GM19328 (cell line): Measurements from ENCODE around the gene STRBP.
"Not testable (repeated sequence)": the region's sequence is repeated elsewhere in the genome, so short reads cannot be mapped to it uniquely, and the experiment has no call there.

Experiments
- ATAC-seq: cut with Tn5 transposase; IDR thresholded peaks from one replicate; pipeline ENCODE4 v1.9.1; 2021; ENCODE audit warnings: mild to moderate bottlenecking, moderate library complexity; ENCODE audit not compliant: unreplicated experiment

Gene STRBP

DNA sequence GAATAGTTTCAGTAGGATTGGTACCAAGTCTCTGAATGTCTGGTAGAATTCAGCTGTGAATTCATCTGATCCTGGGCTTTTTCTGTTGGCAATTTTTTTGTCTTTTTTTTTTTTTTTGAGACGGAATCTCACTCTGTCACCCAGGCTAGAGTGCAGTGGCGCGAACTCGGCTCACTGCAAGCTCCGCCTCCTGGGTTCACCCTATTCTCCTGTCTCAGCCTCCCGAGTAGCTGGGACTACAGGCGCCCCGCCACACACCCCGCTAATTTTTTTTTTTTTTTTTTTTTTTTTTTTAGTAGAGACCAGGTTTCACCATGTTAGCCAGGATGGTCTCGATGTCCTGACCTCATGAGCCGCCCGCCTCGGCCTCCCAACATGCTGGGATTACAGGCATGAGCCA lies 67.9 kb downstream of the STRBP start:
- not testable (repeated sequence) for ATAC-seq

DNA sequence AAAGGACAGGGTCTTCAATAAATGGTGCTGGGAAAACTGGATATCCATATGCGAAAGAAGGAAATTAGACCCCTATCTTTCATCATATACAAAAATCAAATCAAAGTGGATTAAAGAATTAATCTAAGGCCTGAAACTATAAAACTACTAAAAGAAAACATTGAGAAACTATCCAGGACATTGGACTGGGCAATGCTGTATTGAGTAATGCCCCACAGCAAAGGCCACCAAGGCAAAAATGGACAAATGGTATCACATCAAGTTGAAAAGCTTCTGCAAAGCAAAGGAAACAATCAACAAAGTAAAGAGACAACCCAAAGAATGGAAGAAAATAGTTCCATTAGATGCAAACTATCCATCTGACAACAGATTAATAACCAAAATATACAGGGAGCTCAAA lies 72.3 kb downstream of the STRBP start:
- ATAC-seq = no peak

DNA sequence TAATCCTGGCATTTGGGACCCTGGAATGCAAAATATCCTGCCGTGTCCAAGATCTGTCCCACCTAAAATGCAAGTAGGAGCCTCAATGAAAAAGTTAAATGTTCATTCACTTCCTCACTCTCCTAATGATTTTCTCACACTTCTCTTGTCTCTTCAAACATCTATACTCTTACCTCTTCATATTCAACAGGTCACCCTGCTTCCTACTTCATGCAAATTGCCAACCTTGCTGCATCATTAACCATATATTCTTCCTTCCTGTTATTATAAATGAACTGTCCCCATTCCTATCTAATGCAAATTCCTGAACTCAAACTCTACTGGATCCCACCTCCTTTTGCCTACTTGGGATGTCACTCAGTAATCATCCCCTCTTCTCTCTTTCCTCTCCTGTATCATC lies 74.4 kb downstream of the STRBP start:
- no peak for ATAC-seq

DNA sequence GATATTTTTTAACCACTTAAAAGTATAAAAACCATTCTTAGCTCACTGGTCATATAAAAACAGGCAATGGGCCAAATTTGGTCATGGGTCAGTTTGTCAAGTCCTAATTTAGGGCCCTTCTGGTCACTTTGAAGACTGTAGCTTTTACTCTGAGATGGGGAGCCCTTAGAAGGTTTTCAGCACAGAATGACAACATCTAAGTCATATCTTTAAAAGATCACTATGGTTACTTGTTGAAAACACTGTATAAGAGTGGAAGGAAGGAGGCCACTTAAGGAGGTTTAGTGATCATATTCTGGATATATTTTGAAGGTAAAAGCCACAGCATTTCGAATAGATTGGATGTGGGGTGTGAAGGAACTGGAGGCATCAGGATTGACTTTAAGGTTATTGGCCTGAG lies 76.7 kb downstream of the STRBP start:
- ATAC-seq = no peak

DNA sequence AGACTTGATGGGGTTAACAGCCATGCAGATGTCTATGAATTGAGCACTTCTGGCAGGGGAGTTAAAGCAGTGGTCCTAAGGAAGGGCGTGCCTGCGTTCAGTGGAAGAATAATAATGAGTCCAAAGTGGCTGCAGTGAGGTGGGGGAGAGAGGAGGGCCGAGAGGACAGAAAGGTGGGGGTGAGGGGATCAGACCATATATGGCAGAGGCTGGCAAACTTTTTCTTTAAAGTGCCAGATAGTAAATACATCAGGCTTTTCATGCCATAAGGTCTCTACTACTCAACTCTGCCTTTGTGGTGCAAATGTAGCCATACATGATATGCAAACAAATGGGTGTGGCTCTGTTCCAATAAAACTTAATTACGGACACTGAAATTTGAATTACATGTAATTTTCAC lies 77.1 kb downstream of the STRBP start:
- ATAC-seq = no peak

DNA sequence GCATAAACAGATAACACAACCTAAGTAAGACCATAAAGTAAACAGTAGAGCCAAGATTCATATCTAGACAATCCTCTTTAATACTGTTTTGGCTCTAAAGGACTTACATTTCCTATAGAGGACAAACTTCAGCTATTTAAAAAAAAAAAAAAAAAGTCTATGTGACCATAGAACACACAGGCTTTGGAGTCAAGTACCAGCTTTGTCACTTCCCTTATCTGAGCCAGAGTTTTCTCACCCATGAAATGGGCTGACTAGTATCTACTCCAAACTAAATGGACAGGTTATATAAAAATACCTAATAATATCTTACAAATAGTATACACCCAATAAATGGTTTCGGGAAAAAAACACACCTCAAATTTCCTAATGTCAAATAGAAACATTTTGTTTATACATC lies 81.3 kb downstream of the STRBP start:
- ATAC-seq = no peak

DNA sequence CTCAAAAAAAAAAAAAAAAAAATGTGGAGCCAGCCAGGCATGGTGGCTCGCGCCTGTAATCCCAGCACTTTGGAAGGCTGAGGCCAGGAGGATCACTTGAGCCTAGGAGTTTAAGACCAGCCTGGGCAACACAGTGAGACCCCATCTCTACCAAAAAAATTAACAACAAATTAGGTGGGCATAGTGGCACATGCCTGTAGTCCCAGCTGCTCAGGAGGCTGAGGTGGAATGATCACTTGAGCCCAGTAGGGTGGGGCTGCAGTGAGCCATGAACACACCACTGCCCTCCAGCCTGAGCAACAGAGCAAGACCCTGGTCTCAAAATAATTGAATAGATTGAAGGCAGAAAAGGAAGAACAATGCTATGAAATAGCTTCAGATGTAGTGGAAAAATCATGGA lies 82.4 kb downstream of the STRBP start:
- not testable (repeated sequence) for ATAC-seq

DNA sequence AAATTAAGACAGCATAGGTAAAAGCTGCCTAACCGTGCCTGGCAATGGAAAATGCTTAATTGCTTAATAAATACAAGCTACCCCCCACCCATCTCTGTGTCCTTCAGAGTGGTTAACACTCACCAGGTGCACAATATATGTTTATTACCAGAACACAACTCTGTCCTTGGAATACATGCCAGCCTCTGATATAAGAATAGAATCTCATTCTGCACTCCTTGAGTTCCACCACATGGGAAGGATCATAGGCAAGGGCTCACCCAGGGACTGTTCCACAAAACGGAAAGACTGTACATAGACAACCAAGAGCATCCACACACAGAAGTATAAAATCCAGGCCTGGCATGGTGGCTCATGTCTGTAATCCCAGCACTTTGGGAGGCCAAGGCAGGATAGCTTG lies 91.4 kb downstream of the STRBP start:
- no peak for ATAC-seq

DNA sequence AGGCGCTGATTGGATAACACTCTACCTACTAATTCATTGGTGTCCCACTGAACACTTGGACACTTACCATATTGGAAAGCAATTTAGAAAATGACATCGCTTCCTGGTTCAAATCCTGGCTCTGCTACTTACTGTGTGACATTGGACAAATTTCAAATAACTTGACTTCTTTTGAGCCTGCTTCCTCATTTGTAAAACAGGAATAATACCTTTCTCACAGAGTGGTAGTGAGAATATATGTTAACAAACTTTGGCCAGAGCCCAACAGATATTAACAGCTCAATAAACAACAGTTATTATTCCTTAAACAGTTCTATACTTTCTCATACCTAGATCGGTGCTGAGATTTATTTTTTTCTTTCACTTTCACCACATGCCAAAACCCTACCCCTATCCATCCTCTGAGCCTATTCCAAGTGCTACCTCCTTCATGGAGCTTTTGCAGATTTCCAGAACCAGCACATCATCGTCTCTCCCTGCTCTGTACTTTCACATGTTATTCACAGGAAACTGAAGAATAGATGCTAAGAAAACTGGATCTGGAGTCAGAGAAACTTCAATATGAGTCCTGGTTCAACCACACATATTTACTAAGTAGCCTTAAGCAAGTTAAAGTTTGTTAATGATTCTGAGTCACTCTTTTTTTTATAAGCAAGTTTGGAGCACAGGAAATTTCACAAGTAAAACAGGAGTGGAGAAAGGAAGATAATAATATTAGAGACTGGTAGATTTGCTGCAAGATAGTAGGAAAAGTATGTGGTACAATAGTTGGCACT lies 92.3 kb downstream of the STRBP start:
- ATAC-seq = no peak

DNA sequence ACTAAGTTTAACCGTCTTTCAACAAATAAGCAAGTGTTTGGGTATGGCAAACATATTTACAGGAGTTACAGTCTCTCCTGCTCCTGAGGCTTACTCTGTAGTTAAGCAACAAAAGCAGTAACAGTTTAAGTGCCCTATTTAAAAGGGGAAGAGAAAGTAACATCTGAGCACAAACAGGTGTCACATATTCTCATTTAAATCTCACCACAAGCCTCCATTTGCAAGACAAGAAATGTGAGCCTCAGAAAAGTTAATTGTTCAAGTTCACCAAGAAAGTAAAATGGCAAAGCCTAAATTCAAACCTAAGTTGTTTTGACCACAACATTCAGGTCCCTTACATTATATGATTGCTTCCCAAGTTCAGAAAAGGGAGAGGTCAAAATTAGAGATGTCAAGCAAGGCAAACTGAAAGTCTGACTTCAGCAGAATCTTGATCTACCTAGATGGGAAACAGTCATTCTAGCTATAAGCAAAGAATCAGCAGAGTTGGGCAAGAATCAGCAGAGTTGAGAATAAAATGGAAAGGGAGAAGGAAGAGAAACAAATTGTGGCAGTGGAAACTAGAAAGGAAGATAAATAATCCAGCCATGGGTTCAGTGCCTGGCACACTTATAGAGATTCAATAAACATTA lies 93.4 kb downstream of the STRBP start:
- ATAC-seq = peak; percentile 84

DNA sequence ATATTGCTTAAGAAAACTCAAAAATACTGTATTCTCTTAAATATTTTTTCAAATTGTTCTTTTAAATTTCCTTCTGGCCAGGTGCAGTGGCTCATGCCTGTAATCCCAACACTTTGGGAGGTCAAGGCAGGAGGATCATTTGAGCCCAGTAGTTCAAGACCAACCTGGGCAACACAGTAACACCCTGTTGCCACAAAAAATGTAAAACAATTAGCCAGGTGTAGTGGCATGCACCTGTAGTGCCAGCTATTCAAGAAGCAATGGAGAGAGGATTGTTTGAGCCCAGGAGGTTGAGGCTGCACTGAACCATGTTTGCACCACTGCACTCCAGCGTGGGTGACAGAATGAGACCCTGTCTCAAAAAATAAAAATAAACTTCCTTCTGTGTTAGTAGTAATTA lies 94.3 kb downstream of the STRBP start:
- no peak for ATAC-seq

DNA sequence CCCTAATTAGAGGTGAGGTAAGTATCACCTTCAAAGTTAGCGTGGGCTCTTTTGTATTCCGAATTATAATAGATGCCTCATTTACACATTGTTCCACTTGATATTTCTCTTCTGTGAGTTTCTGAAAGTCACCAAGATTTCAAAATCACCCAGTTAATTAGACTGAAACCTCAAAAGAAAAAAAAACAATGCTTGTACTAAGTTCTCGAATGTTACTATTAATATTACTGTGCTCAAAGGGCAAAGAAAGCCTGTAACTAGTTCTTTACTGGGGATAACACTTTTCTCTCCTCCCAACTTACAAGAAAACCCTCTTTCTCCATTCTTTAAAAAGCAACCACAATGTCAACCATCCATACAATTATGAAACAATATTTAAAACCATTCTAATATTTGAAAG lies 98.5 kb downstream of the STRBP start:
- ATAC-seq = no peak

DNA sequence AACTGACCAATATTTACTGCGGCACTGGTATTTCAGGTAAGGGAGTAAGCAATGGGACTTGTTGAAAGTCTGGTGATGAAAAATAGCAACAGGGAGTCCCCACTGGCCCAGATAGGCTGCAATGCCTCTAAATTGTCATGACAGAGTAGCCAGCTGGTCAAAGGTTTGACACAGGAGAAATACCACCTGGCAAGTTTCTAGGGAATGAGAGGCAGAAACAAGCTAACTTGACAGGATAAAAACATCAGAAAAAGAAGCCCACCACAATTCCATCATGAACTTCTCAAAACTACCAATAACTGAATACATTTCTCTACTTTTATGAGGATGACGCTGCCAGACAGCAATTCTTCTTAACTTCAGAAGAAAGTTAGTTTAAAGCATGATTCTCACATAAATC lies 99.8 kb downstream of the STRBP start:
- no peak for ATAC-seq

DNA sequence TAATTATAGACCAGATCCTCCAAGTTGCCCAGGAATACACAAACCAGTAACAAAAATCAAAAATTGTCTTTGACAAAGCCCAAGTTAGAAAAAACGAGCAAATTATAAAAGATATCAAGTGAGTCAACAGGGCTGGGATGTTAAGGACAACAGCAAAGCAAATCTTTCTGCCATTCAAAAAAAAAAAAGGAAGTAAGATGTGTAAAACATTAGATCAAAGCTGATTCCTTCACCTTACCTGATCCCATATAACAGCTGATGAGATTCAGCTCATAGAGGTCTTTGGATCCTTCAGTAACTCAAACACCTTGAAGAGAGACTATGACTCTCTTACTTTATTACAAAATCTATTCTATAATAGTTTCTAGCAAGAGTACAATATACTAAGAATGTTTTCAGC lies 100.9 kb downstream of the STRBP start:
- no peak for ATAC-seq

DNA sequence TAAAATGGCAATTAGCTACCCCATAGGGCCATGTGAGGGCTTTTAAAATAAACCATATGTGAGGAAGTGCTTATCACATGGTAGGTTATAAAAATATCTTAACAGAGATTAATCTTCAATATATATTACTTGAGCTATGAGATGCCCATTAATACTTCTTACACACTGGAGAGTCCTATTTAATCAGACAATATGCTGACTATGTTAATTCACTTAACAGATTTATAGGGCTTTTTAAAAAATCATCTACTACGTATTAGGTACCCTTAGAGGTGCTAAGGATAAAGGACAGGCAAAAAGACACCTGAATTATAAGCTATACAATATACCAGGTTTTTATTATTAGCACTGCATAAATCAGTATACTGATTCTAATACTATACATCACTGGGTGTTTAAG lies 102.6 kb downstream of the STRBP start:
- ATAC-seq = no peak

DNA sequence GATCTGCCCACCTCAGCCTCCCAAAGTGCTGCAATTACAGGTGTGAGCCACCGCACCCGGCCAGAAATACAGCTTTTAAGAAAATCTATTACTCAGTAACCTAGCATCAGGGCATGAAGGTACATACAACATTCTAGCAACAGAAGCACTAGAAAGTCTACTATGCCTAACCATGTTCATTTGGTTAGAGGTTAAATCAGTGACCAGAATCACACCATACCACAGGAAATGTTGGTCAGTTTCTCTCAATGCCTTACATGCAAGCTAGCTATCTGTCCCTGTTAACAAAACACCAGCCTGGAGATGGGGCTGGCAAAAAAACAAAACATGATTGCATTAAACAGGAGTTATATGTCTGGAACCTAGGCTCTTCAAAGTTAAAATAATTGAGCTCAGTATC lies 104.1 kb downstream of the STRBP start:
- ATAC-seq = no peak

DNA sequence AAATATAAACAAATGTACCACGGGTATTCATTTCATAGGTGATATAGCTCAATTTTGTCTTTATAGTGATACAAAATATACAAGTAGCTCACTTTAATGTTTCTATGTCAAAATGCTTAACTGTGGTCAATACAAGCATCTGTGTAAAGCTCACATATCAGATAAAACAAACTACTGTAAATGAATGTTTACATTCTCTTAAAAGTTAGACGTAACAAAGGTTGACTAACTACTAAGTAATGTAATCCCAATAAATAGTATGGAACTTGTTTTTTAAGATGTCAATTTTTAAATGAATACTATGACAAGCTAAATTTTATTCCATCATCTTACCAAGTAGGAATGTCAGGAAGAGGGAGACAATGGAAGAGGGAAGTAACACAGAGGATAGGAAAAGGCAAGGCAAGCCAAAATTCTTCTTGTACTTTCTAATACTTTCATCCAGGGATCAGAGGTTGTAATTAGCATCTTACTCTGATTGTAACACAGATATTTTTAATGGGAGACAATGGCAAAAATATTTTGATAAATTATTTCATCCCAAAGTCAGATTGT lies 105.5 kb downstream of the STRBP start:
- no peak for ATAC-seq

DNA sequence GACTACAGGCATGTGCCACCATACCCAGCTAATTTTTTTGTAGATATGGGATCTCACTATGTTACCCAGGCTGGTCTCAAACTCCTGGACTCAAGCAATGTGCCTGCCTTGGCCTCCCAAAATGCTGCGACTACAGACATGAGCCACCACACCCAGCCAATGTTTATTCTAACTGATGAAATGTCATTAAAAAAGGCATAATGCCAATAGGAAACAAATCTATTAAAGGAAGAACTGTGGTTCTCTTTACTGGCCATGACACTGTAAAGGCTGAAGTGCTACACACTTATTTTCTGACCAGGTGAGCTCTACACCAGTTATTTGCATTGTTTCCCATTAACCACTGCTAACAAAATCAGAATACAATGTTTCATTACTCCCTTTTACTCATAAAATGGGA lies 106.0 kb downstream of the STRBP start:
- no peak for ATAC-seq

DNA sequence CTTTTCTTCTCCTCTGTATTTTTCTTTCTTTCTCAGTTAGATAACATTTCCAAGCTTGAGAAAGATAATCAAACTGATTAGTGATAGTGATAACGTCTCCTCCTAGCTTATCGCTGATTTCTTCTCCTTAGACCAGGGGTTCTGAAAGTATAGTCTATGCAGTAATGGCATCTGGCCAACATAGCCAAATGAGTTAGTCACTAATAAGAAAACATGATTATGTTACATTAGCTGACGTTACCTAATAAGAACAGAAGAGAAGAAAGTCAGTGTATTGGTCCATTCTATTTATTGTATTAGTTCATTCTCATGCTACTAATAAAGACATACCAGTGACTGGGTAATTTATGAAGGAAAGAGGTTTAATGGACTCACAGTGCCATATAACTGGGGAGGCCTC lies 111.2 kb downstream of the STRBP start:
- ATAC-seq = no peak

DNA sequence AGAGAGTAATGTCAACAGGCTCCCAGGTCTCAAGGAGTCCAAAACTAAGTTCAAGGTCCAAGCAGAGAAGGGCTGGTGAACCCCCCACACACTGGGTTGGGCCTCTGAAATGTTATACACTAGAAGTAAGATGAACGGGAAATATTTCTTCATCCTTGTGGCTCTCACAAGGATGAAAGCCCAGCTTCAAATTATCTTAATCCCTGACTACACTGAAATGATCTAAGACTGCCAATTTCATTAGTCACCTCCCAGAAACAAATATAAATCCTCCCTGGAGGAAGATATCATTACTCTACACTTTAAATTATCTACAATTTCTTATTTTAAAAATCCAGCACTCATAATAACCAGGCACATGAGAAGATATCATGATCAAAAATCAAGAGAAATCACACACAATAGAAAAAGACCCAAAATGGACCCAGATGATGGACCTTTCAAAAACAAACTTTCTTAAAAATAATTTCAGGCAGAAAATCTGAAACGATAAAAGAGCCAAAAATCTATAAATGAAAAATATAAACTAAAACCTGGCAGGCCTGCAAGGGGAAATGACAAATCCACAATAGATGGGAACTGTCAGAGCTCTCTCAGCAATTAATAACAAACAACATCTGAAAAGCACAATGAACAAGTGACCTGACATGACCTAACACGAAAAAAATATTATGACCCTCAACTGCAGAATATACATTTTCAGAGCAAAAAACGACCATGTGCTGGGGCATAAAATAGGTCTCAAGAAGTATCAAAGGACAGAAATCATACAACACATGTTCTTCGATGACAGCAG lies 117.5 kb downstream of the STRBP start:
- no peak for ATAC-seq

DNA sequence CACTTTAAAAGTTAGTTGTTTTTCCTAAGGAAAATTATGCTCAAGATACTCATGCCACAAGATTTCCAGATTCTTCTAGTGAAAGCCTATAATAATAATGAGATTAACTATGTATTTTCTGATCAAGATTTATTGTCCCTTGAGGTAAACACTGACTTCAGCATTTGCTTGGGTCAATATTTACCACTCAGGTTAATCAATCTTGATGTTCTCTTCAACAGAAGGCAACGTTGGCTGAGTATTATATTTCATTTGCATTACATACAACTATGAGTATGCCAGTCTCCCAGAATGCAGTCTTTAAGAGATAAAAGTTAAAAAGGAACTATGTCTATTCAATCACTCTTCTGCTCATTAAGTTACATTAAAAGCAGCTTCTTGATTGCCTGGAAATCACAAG lies 119.3 kb downstream of the STRBP start:
- no peak for ATAC-seq

DNA sequence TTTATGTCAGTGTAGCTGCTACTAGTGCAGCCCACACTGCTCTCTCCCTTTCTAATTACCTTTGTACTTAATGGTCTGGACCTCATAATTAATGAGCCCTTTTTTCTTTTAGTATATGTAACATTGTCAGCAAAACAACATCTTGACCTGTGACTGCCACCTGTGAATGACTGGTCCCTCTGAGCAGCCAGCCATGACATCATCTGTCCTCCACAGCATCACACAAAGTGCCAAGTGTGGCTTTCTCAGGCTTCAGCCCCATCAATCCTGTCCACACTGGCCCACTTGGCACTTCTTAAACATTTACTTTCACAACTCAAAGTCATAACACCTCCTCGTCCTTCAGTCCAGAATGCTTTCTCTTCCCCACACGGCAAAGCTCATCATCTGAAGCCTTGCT lies 130.2 kb downstream of the STRBP start:
- no peak for ATAC-seq
